Measurements from ENCODE around the gene ATP8B2.

ATP8B2 gene

GRCh38 chr1:154327466-154328317 is 2.4 kb downstream of the ATP8B2 start (continued):
- TF ChIP-seq ZNF292 (tag by site-specific recombination; IDR thresholded peaks at IDR 0.05; ENCODE audit: borderline replicate concordance, low read depth) (no peak), ZNF704 (tag by site-specific recombination; IDR thresholded peaks at IDR 0.05) (no peak), ZSCAN4 (tag by site-specific recombination; IDR thresholded peaks at IDR 0.05) (0 out of 2 replicates have a peak, but pooled peaks have one; percentile 17), ZBTB48 (tag by site-specific recombination; IDR thresholded peaks at IDR 0.05) (peak; percentile 22; the same call in 1 of the 2 replicates), ZNF530 (tag by site-specific recombination; IDR thresholded peaks at IDR 0.05; ENCODE audit: low read depth) (no peak), ZNF76 (tag by site-specific recombination; IDR thresholded peaks at IDR 0.05; ENCODE audit: borderline replicate concordance, low read depth) (peak; percentile 70; the same call in 1 of the 2 replicates), HOXA7 (CRISPR knock-in tag; IDR thresholded peaks at IDR 0.05; ENCODE audit: borderline replicate concordance) (no peak)

GRCh38 chr1:154328318-154329151 is 3.2 kb downstream of the ATP8B2 start:
- CTCF ChIA-PET, result interaction anchor here (0.6 to 4.6 kb wide), 11 partner anchors 7 to 151 kb away, joined by 3 to 68 read pairs (median 4); no protein-coding TSS in a partner anchor
- Histone ChIP-seq H3K9me3 (ENCODE audit: control insufficient read depth, insufficient read depth, low read depth, low read length) (no peaks in the 10 kb centered on the region), H3K36me3 (ENCODE audit: control insufficient read depth in 2 of 2, insufficient read depth in 1 of 2, low read length in 2 of 2) (peaks cover 5 to 45% of the 10 kb centered on the region in 2 experiments), H3K27ac (ENCODE audit: extremely low read depth, low read depth, low read length) (no peak overlapping the region), H3K4me1 (ENCODE audit: control insufficient read depth, insufficient read depth, low read length) (peaks cover 12% of the 10 kb centered on the region), H3K4me3 (ENCODE audit: low read depth, low read length) (peak overlapping the region; percentile 26)
- POLR2A ChIA-PET, result interaction anchor here (0.7 kb wide), 1 partner anchor 338 kb away, joined by 3 read pairs; the partner anchor contains the start of gene RPS27
- TF ChIP-seq ZBTB44 (tag by site-specific recombination; IDR thresholded peaks at IDR 0.05) (0 out of 2 replicates have a peak, but pooled peaks have one; percentile 25), ZNF292 (tag by site-specific recombination; IDR thresholded peaks at IDR 0.05; ENCODE audit: borderline replicate concordance, low read depth) (no peak), ZFP3 (tag by site-specific recombination; IDR thresholded peaks at IDR 0.05; ENCODE audit: low read depth) (no peak), YY2 (tag by site-specific recombination; IDR thresholded peaks at IDR 0.05) (no peak), ZNF18 (tag by site-specific recombination; IDR thresholded peaks at IDR 0.05) (no peak), PRDM10 (tag by site-specific recombination; IDR thresholded peaks at IDR 0.05) (peak; percentile 67), ZBTB11 (tag by site-specific recombination; conservative IDR thresholded peaks at IDR 0.05; ENCODE audit: low read depth) (no peak), ZNF639 (tag by site-specific recombination; IDR thresholded peaks at IDR 0.05) (no peak), SP7 (tag by site-specific recombination; IDR thresholded peaks at IDR 0.05) (0 out of 2 replicates have a peak, but pooled peaks have one; percentile 10), SP2 (tag by site-specific recombination; IDR thresholded peaks at IDR 0.05) (peak; percentile 68), ZNF600 (tag by site-specific recombination; IDR thresholded peaks at IDR 0.05) (peak; percentile 50; the same call in 1 of the 2 replicates)

All from HEK293 (cell line).